Heart left ventricle (tissue), 16 donors: ENCODE results near the gene DAZAP1. TPM values are rescaled to one million over a fixed set of nuclear protein-coding genes. Genes with fewer than 3 reads are reported as not detected.

Experiments used
- ATAC-seq, 4 donors: fragments of 200-7000 bp; cut with Tn5 transposase; one replicate each; pipeline ENCODE4 v1.9.1; 2020 to 2022; ENCODE audit warnings: moderate library complexity in 4 of 4, mild to moderate bottlenecking in 3 of 4, moderate number of reproducible peaks in 1 of 4
- DNase-seq, 5 donors: peaks; one replicate each; pipeline ENCODE4 v3.0.0-alpha.2; 2020
- H3K27ac ChIP-seq, 12 donors: fragments of 200-600 bp; sonication (generic) in 4 of 12; one replicate each; pipeline versions ENCODE4 v1.5.0 to v1.8.0; 2016 to 2022; ENCODE audit warnings: mild to moderate bottlenecking in 2 of 12
- H3K27me3 ChIP-seq, 9 donors: fragments of 200-600 bp; sonication (generic) in 2 of 9; one replicate each; pipeline versions ENCODE4 v1.5.1 to v1.8.0; 2016 to 2022; ENCODE audit warnings: mild to moderate bottlenecking in 3 of 9
- H3K36me3 ChIP-seq, 9 donors: fragments of 200-600 bp; sonication (generic) in 2 of 9; one replicate each; pipeline versions ENCODE4 v1.5.0 to v1.8.0; 2018 to 2022; ENCODE audit warnings: mild to moderate bottlenecking in 2 of 9
- H3K4me1 ChIP-seq, 12 donors: fragments of 200-600 bp; sonication (generic) in 4 of 12; one replicate each; pipeline versions ENCODE4 v1.5.0 to v1.8.0; 2016 to 2022; ENCODE audit warnings: mild to moderate bottlenecking in 3 of 12
- H3K4me3 ChIP-seq, 12 donors: fragments of 200-600 bp; sonication (generic) in 4 of 12; one replicate each; pipeline versions ENCODE4 v1.5.0 to v1.8.0; 2017 to 2022; ENCODE audit warnings: mild to moderate bottlenecking in 9 of 12, moderate library complexity in 4 of 12
- H3K9me3 ChIP-seq, 12 donors: fragments of 200-600 bp; sonication (generic) in 4 of 12; one replicate each; pipeline versions ENCODE4 v1.5.0 to v1.8.0; 2016 to 2022; ENCODE audit warnings: mild to moderate bottlenecking in 1 of 12
- CTCF ChIP-seq, 12 donors: fragments of 200-600 bp; sonication (generic) in 4 of 12; IDR thresholded peaks; one replicate each; pipeline versions ENCODE4 v1.5.0 to v1.8.0; 2018 to 2022; ENCODE audit warnings: antibody characterized with exemption in 12 of 12, mild to moderate bottlenecking in 5 of 12
- POLR2A ChIP-seq, 2 donors: fragments of 450-650 bp; IDR thresholded peaks; one replicate each; pipeline ENCODE4 v1.6.1; 2017; ENCODE audit warnings: antibody characterized with exemption in 2 of 2, mild to moderate bottlenecking in 2 of 2, moderate library complexity in 2 of 2
- WGBS, 4 donors: extraction: QIAGEN DNeasy Blood & Tissue Kit in 2 of 4; methylation state at CpG; one replicate each; pipeline versions ENCODE4 v1.1.5 to v1.1.7; 2013 to 2018; 5-methylcytosine and 5-hydroxymethylcytosine counted together
- intact Hi-C, 10 donors: fragments of 100-400 bp; cut with DNase I; formaldehyde crosslinking; loops; one replicate each; pipeline versions ENCODE4 v1.11.1 to v1.14.2; 2022
- polyA plus RNA-seq, 2 donors: library from polyadenylated mRNA; stranded (reverse); fragments of 200-250 nt; gene quantifications; one replicate each; pipeline ENCODE4 v1.2.3, GENCODE V29; 2013
- total RNA-seq, 9 donors: library from RNA; depleted of rRNA in 2 of 9; stranded (reverse); fragments of >200 nt in 2 of 9; fragmentation: NEBNext Ultra II Directional in 3 of 9; extraction: Animal tissue kit (Norgen Biotek cat#: 25700) in 3 of 9; gene quantifications; one replicate each; pipeline versions ENCODE4 v1.1.0 to v1.2.4, GENCODE V29; 2016 to 2023
- donor health status: ischemic (EF 13 %, LVEDD 7.1; RV severe dilation, severe dysfunction).
- donor health status: healthy with polysubstance abuse.
- donor health status: DM: no; HTN: yes; CAD: no.
- donor health status: DM: no; HTN: no; CAD: no.
- donor health status: ischemic (EF 25% LVEDD 6.9; RV normal size, moderate dysfunction).
- donor health status: ischemic (EF 25% LVEDD 5.7; RV mildly dilated, moderate dysfunction).
- donor health status: healthy.
- donor health status: DM: yes; HTN: yes; CAD: no.
- donor health status: ischemic (EF 35%, LVEDD 5.7; RV mildly dilated, moderate dysfunction).
- donor health status: nonischemic (EF 11% LVEDD 7.7; RV severe dilation, severe dysfunction).
- donor health status: DM: yes; HTN: yes; CAD: no.
- donor health status: PGD.
- donor health status: ischemic (EF 29% LVEDD 5.4; RV normal size, mild dysfunction).
- donor health status: nonischemic (EF 23%, LVEDD 6.1; RV moderate dilation, normal function).

Gene DAZAP1
- total and polyA plus RNA-seq, 11 donors, result 36.8 to 128 (median 78.5) TPM

GRCh38 chr19:1457031-1457739 lies 49.8 kb downstream of the DAZAP1 start:
- Histone ChIP-seq H3K27me3 (peaks cover 33 to 65% (median 47%) of the 10 kb centered on the region in 9 donors), H3K36me3 (peaks cover 0 to 13% (median 0%) of the 10 kb centered on the region in 9 donors), H3K27ac (no peak overlapping the region), H3K4me3 (no peak overlapping the region), H3K4me1 (peaks cover 0 to 46% (median 20%) of the 10 kb centered on the region in 12 donors), H3K9me3 (no peaks in the 10 kb centered on the region)
- 11 to 22% (median 15%) methylated on average over 18 to 48 of the region's 48 CpGs for WGBS, 4 donors
- intact Hi-C loops, result loop anchor here in 1 of 10 donors (10.0 kb wide), 1 partner anchor 142 kb away; no protein-coding TSS in a partner anchor
- DNase-seq (peak in 1 of 5 donors; percentile 48), ATAC-seq (no peak)
- TF ChIP-seq POLR2A (IDR thresholded peaks at IDR 0.05) (no peak), CTCF (IDR thresholded peaks at IDR 0.05) (no peak)

DNA sequence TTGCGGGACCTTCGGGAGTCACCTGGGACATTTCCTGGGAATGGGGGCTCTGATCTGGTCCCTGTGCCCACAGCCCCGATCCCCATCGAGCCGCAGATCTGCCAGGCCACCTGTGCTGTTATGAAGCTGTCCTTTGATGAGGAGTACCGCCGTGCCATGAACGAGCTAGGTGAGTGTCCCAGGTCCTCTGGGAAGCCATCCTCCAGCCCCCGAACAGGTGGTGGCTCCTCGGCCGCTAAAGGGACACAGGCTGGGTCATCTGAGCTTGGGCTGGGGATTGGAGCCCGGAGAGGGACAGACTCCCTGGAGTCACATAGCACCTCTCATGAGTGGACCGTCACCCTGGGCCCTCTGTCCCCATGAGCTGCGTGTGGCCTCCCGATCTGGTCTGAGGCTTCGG lies 50.5 kb downstream of the DAZAP1 start:
- Histone ChIP-seq H3K27me3 (peaks cover 26 to 58% (median 40%) of the 10 kb centered on the region in 9 donors), H3K4me1 (peaks cover 0 to 40% (median 20%) of the 10 kb centered on the region in 12 donors), H3K9me3 (no peaks in the 10 kb centered on the region), H3K36me3 (peaks cover 0 to 13% (median 0%) of the 10 kb centered on the region in 9 donors), H3K4me3 (no peak overlapping the region), H3K27ac (no peak overlapping the region)
- DNase-seq (no peak), ATAC-seq (no peak)
- intact Hi-C loops, result loop anchor here in 1 of 10 donors (10.0 kb wide), 1 partner anchor 143 kb away; no protein-coding TSS in a partner anchor
- TF ChIP-seq CTCF (IDR thresholded peaks at IDR 0.05), result no peak
- no peak for TF ChIP-seq POLR2A (IDR thresholded peaks at IDR 0.05)
- 79 to 90% (median 82%) methylated on average over 13 to 16 of the region's 16 CpGs for WGBS, 4 donors

DNA sequence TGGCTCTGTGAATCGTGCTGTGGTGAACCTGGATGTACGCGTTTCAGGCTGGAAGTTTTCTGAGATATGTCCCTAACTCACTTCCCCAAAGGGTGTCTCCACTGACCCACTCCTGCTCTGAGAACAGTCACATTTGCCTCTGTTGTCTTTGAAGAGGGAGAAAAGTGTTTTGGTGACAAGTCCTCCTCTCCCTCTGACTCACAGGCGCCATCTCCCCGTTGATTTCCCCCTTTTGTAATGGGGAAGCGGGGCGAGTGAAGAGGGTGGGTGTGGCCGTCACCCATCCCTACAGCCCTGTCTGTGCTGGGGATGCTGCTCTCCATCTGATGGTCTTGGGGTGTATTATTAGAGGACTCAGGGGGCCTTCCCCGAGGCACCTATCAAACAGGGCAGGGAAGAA lies 52.1 kb downstream of the DAZAP1 start:
- DNase-seq (no peak), ATAC-seq (no peak)
- H3K4me1 ChIP-seq, result peaks cover 0 to 27% (median 12%) of the 10 kb centered on the region in 12 donors
- peaks cover 16 to 54% (median 28%) of the 10 kb centered on the region in 9 donors for H3K27me3 ChIP-seq
- intact Hi-C loops, result loop anchor here in 1 of 10 donors (10.0 kb wide), 1 partner anchor 145 kb away; no protein-coding TSS in a partner anchor
- WGBS, 4 donors, result 76 to 87% (median 83%) methylated on average over 7 to 9 of the region's 9 CpGs
- H3K27ac ChIP-seq, result no peak overlapping the region
- H3K36me3 ChIP-seq, result peaks cover 0 to 13% (median 0%) of the 10 kb centered on the region in 9 donors
- no peak for TF ChIP-seq POLR2A (IDR thresholded peaks at IDR 0.05)
- TF ChIP-seq CTCF (IDR thresholded peaks at IDR 0.05), result no peak
- H3K4me3 ChIP-seq, result no peak overlapping the region
- no peaks in the 10 kb centered on the region for H3K9me3 ChIP-seq
